SK-N-SH (cell line): Measurements from ENCODE around the gene RBM4B. TPM values are rescaled to one million over a fixed set of nuclear protein-coding genes. Genes with fewer than 3 reads are reported as not detected.

Experiments used
- CTCF ChIA-PET: fragments of 300-600, 350-600 bp; formaldehyde crosslinking; extraction: SDS; loops from one replicate; lab custom pipeline; 2021; lab: Yijun Ruan, JAX
- POLR2A ChIA-PET: fragments of 350-600 bp; sonication (Branson Sonifier 250); formaldehyde crosslinking; extraction: SDS; loops from one replicate; lab custom pipeline; 2020; ENCODE audit warnings: antibody characterized with exemption, inconsistent platforms; lab: Yijun Ruan, JAX
- DNase-seq: peaks from one replicate; pipeline ENCODE4 v3.0.0; 2012
- H2AFZ ChIP-seq: fragments of 200-600 bp; sonication (generic); 2 replicates; pipeline ENCODE4 v1.8.1; 2016; ENCODE audit warnings: antibody characterized with exemption, mild to moderate bottlenecking, low read depth
- H3F3A ChIP-seq: fragments of 200-600 bp; sonication (generic); replicated peaks from 2 replicates; pipeline ENCODE3; 2016; ENCODE audit warnings: antibody characterized with exemption, mild to moderate bottlenecking; ENCODE audit not compliant: insufficient read depth
- H3K27ac ChIP-seq, 2 experiments: fragments of 200-500 bp in 1 of 2; fragments of 200-600 bp in 1 of 2; sonication (Bioruptor generic) in 1 of 2; sonication (generic), shearing (Covaris generic) in 1 of 2; 2 replicates each; pipeline versions ENCODE4 v1.5.1 to v1.6.1; 2014 to 2016; ENCODE audit warnings: low read depth in 2 of 2, inconsistent platforms in 1 of 2, low read length in 1 of 2, mild to moderate bottlenecking in 1 of 2, mixed read lengths in 1 of 2
- H3K27me3 ChIP-seq: fragments of 200-600 bp; sonication (generic), shearing (Covaris generic); 2 replicates; pipeline ENCODE4 v1.6.1; 2016; ENCODE audit warnings: mixed run types; ENCODE audit not compliant: insufficient read depth
- H3K36me3 ChIP-seq, 2 experiments: fragments of 200-500 bp in 1 of 2; fragments of 200-600 bp in 1 of 2; sonication (Bioruptor generic) in 1 of 2; sonication (generic) in 1 of 2; replicated peaks in 1 of 2; 2 replicates each; pipeline versions ENCODE3 to v1.5.1; 2014 to 2016; ENCODE audit warnings: low read length in 1 of 2, mild to moderate bottlenecking in 1 of 2; ENCODE audit not compliant: insufficient read depth in 2 of 2, control insufficient read depth in 1 of 2
- H3K4me1 ChIP-seq, 2 experiments: fragments of 200-500 bp in 1 of 2; fragments of 200-600 bp in 1 of 2; sonication (Bioruptor generic) in 1 of 2; sonication (generic), shearing (Covaris generic) in 1 of 2; 2 replicates each; pipeline versions ENCODE4 v1.5.1 to v1.6.1; 2014 to 2016; ENCODE audit warnings: low read depth in 1 of 2, low read length in 1 of 2, mixed run types in 1 of 2; ENCODE audit not compliant: insufficient read depth in 2 of 2, control insufficient read depth in 1 of 2
- H3K4me2 ChIP-seq: fragments of 200-600 bp; sonication (generic), shearing (Covaris generic); 2 replicates; pipeline ENCODE4 v1.6.1; 2017; ENCODE audit warnings: mixed run types
- H3K4me3 ChIP-seq, 2 experiments: fragments of 200-500 bp in 1 of 2; fragments of 200-600 bp in 1 of 2; sonication (Bioruptor generic) in 1 of 2; sonication (generic), shearing (Covaris generic) in 1 of 2; 2 replicates each; pipeline versions ENCODE4 v1.5.1 to v1.8.1; 2014 to 2016; ENCODE audit warnings: low read depth in 2 of 2, inconsistent platforms in 1 of 2, low read length in 1 of 2, mild to moderate bottlenecking in 1 of 2, mixed read lengths in 1 of 2, moderate library complexity in 1 of 2
- H3K79me2 ChIP-seq: fragments of 200-600 bp; sonication (generic); 2 replicates; pipeline ENCODE4 v1.8.1; 2017; ENCODE audit warnings: mild to moderate bottlenecking; ENCODE audit not compliant: insufficient read depth
- H3K9ac ChIP-seq: fragments of 200-600 bp; sonication (generic); 2 replicates; pipeline ENCODE4 v1.6.1; 2017; ENCODE audit warnings: mixed run types
- H3K9me2 ChIP-seq: fragments of 200-600 bp; sonication (generic); 2 replicates; pipeline ENCODE4 v1.6.1; 2017; ENCODE audit warnings: mixed run types
- H3K9me3 ChIP-seq: fragments of 200-600 bp; sonication (generic); 2 replicates; pipeline ENCODE4 v1.6.1; 2017; ENCODE audit warnings: mixed run types, mild to moderate bottlenecking, moderate library complexity
- H4K20me1 ChIP-seq: fragments of 200-600 bp; sonication (generic); 2 replicates; pipeline ENCODE4 v1.6.1; 2017; ENCODE audit warnings: mild to moderate bottlenecking, mixed run types; ENCODE audit not compliant: insufficient read depth
- CHD2 ChIP-seq: fragments of 150-350 bp; IDR thresholded peaks from 2 replicates; pipeline ENCODE4 v1.6.1; 2018; ENCODE audit warnings: low read length; ENCODE audit not compliant: partially characterized antibody
- CTCF ChIP-seq: fragments of 200-600 bp; sonication (generic); IDR thresholded peaks from 2 replicates; pipeline ENCODE4 v1.6.1; 2017; ENCODE audit warnings: antibody characterized with exemption, mild to moderate bottlenecking, moderate library complexity
- EZH2phosphoT487 ChIP-seq: fragments of 200-600 bp; sonication (generic); IDR thresholded peaks from 2 replicates; pipeline ENCODE4 v1.6.1; 2017; ENCODE audit warnings: low read depth, mixed run types, mild to moderate bottlenecking, antibody characterized with exemption, moderate library complexity, borderline replicate concordance
- FOSL2 ChIP-seq: IDR thresholded peaks from 2 replicates; pipeline ENCODE4 v1.4.0; 2012; ENCODE audit warnings: low read depth, mild to moderate bottlenecking, moderate library complexity, borderline replicate concordance
- FOXJ3 ChIP-seq: sonication (generic); formaldehyde crosslinking; IDR thresholded peaks from 2 replicates; pipeline ENCODE4 v1.5.1; 2020; ENCODE audit warnings: mild to moderate bottlenecking, missing genetic modification reagents
- FOXM1 ChIP-seq: IDR thresholded peaks from 2 replicates; pipeline ENCODE4 v1.4.0; 2012; ENCODE audit warnings: low read depth, mild to moderate bottlenecking
- JUND ChIP-seq: IDR thresholded peaks from 2 replicates; pipeline ENCODE4 v1.4.0; 2012
- MAX ChIP-seq: IDR thresholded peaks from 2 replicates; pipeline ENCODE4 v1.4.0; 2012; ENCODE audit warnings: low read depth
- MEF2A ChIP-seq: IDR thresholded peaks from 2 replicates; pipeline ENCODE4 v1.4.0; 2012; ENCODE audit warnings: low read depth, borderline replicate concordance
- MXI1 ChIP-seq: IDR thresholded peaks from 2 replicates; pipeline ENCODE4 v1.6.1; 2012; ENCODE audit warnings: mild to moderate bottlenecking, low read depth, low read length, improper control_type of control experiment
- NRF1 ChIP-seq: IDR thresholded peaks from 2 replicates; pipeline ENCODE4 v1.6.1; 2012; ENCODE audit warnings: low read depth, mild to moderate bottlenecking, low read length
- POLR2AphosphoS5 ChIP-seq: IDR thresholded peaks from 2 replicates; pipeline ENCODE4 v1.6.1; 2012; ENCODE audit warnings: low read depth, low read length
- REST ChIP-seq: IDR thresholded peaks from 2 replicates; pipeline ENCODE4 v1.6.1; 2012; ENCODE audit warnings: mild to moderate bottlenecking, low read depth, low read length, moderate library complexity
- RFX5 ChIP-seq: IDR thresholded peaks from 2 replicates; pipeline ENCODE4 v1.6.1; 2012; ENCODE audit warnings: mild to moderate bottlenecking, improper control_type of control experiment, low read length
- RXRA ChIP-seq: IDR thresholded peaks from 2 replicates; pipeline ENCODE4 v1.4.0; 2012; ENCODE audit warnings: low read depth, mild to moderate bottlenecking, borderline replicate concordance
- SMC3 ChIP-seq: IDR thresholded peaks from 2 replicates; pipeline ENCODE4 v1.6.1; 2012; ENCODE audit warnings: low read depth, low read length, improper control_type of control experiment
- TAF1 ChIP-seq: IDR thresholded peaks from 2 replicates; pipeline ENCODE4 v1.6.1; 2012; ENCODE audit warnings: low read depth, mild to moderate bottlenecking, low read length, moderate library complexity, borderline replicate concordance
- USF2 ChIP-seq: fragments of 150-350 bp; IDR thresholded peaks from 2 replicates; pipeline ENCODE4 v1.6.1; 2017; ENCODE audit warnings: antibody characterized with exemption, low read length, low read depth, borderline replicate concordance
- WGBS: methylation state at CpG from one replicate; pipeline ENCODE4 v1.1.6; 2017; ENCODE audit warnings: low lambda C conversion rate; 5-methylcytosine and 5-hydroxymethylcytosine counted together
- polyA plus RNA-seq, 3 experiments: library from polyadenylated mRNA; depleted of rRNA; stranded (reverse); fragments of >200 nt; gene quantifications; 2 replicates each; pipeline ENCODE4 v1.2.3, GENCODE V29; 2012

The RBM4B gene
- polyA plus RNA-seq, 1 of the 3 experiments (the other 2 are of a cell fraction): 31.1 TPM

GRCh38 chr11:66722745-66723651 is 45.3 kb upstream of the RBM4B start:
- no peaks in the 10 kb centered on the region for H3K9me2 ChIP-seq
- no peaks in the 10 kb centered on the region for H3K36me3 ChIP-seq
- no peak for DNase-seq
- H3K4me1 ChIP-seq: peaks cover 10 to 26% of the 10 kb centered on the region in 2 experiments; a peak in 3 of 4 replicates
- H3K9ac ChIP-seq: no peak overlapping the region
- WGBS: 97% methylated on average over 16 of the region's 16 CpGs
- H2AFZ ChIP-seq: no peak overlapping the region
- TF ChIP-seq RFX5 (no peak), JUND (no peak), USF2 (no peak)
- TF ChIP-seq, all 33 proteins: peak for 0
- Histone ChIP-seq H3K4me2 (no peak overlapping the region), H3K27me3 (no peaks in the 10 kb centered on the region), H3K27ac (no peak overlapping the region), H3K4me3 (no peak overlapping the region), H3K9me3 (no peaks in the 10 kb centered on the region), H4K20me1 (no peaks in the 10 kb centered on the region), H3F3A (no peaks in the 10 kb centered on the region), H3K79me2 (no peaks in the 10 kb centered on the region)
- ChIA-PET POLR2A (interaction anchor here (0.5 kb wide), 1 partner anchor 78 kb away, joined by 3 read pairs; no protein-coding TSS in a partner anchor), CTCF (interaction anchor here (0.5 to 2.5 kb wide), 6 partner anchors 28 to 446 kb away, joined by 3 to 10 read pairs (median 3); partner anchors contain the start of gene RBM4B)

- no peaks in the 10 kb centered on the region for H3K9me2 ChIP-seq
- 97% methylated on average over 9 of the region's 9 CpGs for WGBS
- peaks cover 10 to 23% of the 10 kb centered on the region in 2 experiments; a peak in 3 of 4 replicates for H3K4me1 ChIP-seq
- H4K20me1 ChIP-seq: no peaks in the 10 kb centered on the region
- no peaks in the 10 kb centered on the region for H3K36me3 ChIP-seq
- no peak overlapping the region for H3K4me2 ChIP-seq
- no peak overlapping the region for H2AFZ ChIP-seq
- no peak for DNase-seq
- no peaks in the 10 kb centered on the region for H3F3A ChIP-seq
- H3K4me3 ChIP-seq: no peak overlapping the region
- H3K79me2 ChIP-seq: no peaks in the 10 kb centered on the region
- no peak overlapping the region for H3K9ac ChIP-seq
- H3K27ac ChIP-seq: no peak overlapping the region
- CTCF ChIA-PET: no interaction called here
- TF ChIP-seq TAF1 (no peak), RXRA (no peak), FOXM1 (no peak), CTCF (no peak), MAX (no peak), MXI1 (no peak), MEF2A (no peak), EZH2phosphoT487 (no peak), SMC3 (no peak), FOSL2 (no peak), NRF1 (no peak), REST (no peak), POLR2AphosphoS5 (no peak), FOXJ3 (CRISPR knock-in tag) (no peak), CHD2 (no peak), USF2 (no peak)
- H3K9me3 ChIP-seq: no peaks in the 10 kb centered on the region
- H3K27me3 ChIP-seq: no peaks in the 10 kb centered on the region
- POLR2A ChIA-PET: no interaction called here
Measured at GRCh38 chr11:66721939-66722338, 44.3 kb upstream of the RBM4B start.
